ENCODE results near the gene KRT12.

The KRT12 gene

GRCh38 chr17:40812639-40813038, 54.4 kb downstream of the KRT12 start:
- no peak for DNase-seq

Data from NK-92 treated with Interleukin-12 subunit alpha and Interleukin-12 subunit beta, amount 100 ng/mL, for 24 hours (cell line).